ENCODE data around the gene MTMR3. TPM values are rescaled to one million over a fixed set of nuclear protein-coding genes. Genes with fewer than 3 reads are reported as not detected.

The MTMR3 gene
- total RNA-seq, 1 experiment from 2014 or later, result 27.3 TPM

- H3K4me3 Mint-ChIP-seq (ENCODE audit: unreplicated experiment), result peak overlapping the region; percentile 1
- intact Hi-C loops (cut with micrococcal nuclease; ENCODE audit: unreplicated experiment), result loop anchor here (1.0 to 2.0 kb wide), 2 partner anchors 8 to 15 kb away; no protein-coding TSS in a partner anchor
- H3K27me3 ChIP-seq (replicated peaks; ENCODE audit: control insufficient read depth, insufficient read depth, low read length), result no peaks in the 10 kb centered on the region
- H3K9me3 ChIP-seq, result peaks cover 21% of the 10 kb centered on the region
- peak in 1 of 2 experiments; percentile 29 for DNase-seq
- POLR2A ChIA-PET, result no interaction called here
- CTCF ChIA-PET, result no interaction called here
- H3K4me1 ChIP-seq, result peaks cover 21% of the 10 kb centered on the region
- peaks cover 26% of the 10 kb centered on the region for H3K9me3 Mint-ChIP-seq (ENCODE audit: unreplicated experiment)
- H3K36me3 ChIP-seq (ENCODE audit: control insufficient read depth, insufficient read depth, low read length), result no peaks in the 10 kb centered on the region
- TF ChIP-seq, protein P1, sequence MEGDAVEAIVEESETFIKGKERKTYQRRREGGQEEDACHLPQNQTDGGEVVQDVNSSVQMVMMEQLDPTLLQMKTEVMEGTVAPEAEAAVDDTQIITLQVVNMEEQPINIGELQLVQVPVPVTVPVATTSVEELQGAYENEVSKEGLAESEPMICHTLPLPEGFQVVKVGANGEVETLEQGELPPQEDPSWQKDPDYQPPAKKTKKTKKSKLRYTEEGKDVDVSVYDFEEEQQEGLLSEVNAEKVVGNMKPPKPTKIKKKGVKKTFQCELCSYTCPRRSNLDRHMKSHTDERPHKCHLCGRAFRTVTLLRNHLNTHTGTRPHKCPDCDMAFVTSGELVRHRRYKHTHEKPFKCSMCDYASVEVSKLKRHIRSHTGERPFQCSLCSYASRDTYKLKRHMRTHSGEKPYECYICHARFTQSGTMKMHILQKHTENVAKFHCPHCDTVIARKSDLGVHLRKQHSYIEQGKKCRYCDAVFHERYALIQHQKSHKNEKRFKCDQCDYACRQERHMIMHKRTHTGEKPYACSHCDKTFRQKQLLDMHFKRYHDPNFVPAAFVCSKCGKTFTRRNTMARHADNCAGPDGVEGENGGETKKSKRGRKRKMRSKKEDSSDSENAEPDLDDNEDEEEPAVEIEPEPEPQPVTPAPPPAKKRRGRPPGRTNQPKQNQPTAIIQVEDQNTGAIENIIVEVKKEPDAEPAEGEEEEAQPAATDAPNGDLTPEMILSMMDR (IDR thresholded peaks at IDR 0.05; ENCODE audit: insufficient read depth in 1 of 2, low read depth in 1 of 2, low read length in 1 of 2, severe bottlenecking in 1 of 2, unreplicated experiment in 1 of 2), result no peak
- peaks cover 30% of the 10 kb centered on the region for H3K4me1 Mint-ChIP-seq (ENCODE audit: low read depth, unreplicated experiment)
- no peak overlapping the region for H3K4me3 ChIP-seq (ENCODE audit: low read depth, low read length)
- BruUV-seq (replicated peaks), result no TSS peak
- H3K36me3 Mint-ChIP-seq (ENCODE audit: insufficient read depth, unreplicated experiment), result no peaks in the 10 kb centered on the region
- peak overlapping the region; percentile 36 for H3K27ac Mint-ChIP-seq (ENCODE audit: unreplicated experiment)
- H3K27me3 Mint-ChIP-seq (ENCODE audit: insufficient read depth, unreplicated experiment), result no peaks in the 10 kb centered on the region
Observed at GRCh38 chr22:30062259-30062658, 179.3 kb downstream of the MTMR3 start.

DNA sequence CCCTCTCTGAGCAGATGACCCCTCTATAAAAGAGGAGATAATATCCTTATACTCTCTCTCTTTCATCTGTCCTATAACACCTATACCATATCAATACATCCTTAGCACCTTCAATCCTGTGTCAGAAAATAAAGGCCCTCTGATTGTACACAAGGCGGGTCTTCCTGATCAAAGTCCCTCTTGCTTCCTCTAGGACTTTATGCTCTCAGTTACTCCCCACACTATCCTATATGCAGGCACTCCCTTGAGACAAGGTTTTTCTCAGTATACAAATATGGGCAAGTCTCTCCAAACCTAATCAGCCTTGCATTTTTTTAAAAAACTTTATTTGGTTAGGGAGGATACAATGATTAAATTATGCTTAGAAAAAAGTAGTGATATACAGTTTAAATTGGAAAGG, 180.0 kb downstream of the MTMR3 start:
- H3K36me3 ChIP-seq (ENCODE audit: control insufficient read depth, insufficient read depth, low read length), result no peaks in the 10 kb centered on the region
- no peak overlapping the region for H3K4me3 Mint-ChIP-seq (ENCODE audit: unreplicated experiment)
- intact Hi-C loops (cut with micrococcal nuclease; ENCODE audit: unreplicated experiment), result loop anchor here (1.0 to 2.0 kb wide), 2 partner anchors 9 to 14 kb away; no protein-coding TSS in a partner anchor
- DNase-seq, result no peak
- BruUV-seq (replicated peaks), result no TSS peak
- H3K4me1 Mint-ChIP-seq (ENCODE audit: low read depth, unreplicated experiment), result peaks cover 30% of the 10 kb centered on the region
- peaks cover 16% of the 10 kb centered on the region; the same call in 1 of the 2 replicates for H3K9me3 ChIP-seq
- TF ChIP-seq, protein P1 (IDR thresholded peaks at IDR 0.05; ENCODE audit: insufficient read depth in 1 of 2, low read depth in 1 of 2, low read length in 1 of 2, severe bottlenecking in 1 of 2, unreplicated experiment in 1 of 2), result no peak
- ChIA-PET CTCF (no interaction called here), POLR2A (no interaction called here)
- peaks cover 26% of the 10 kb centered on the region for H3K9me3 Mint-ChIP-seq (ENCODE audit: unreplicated experiment)
- H3K27me3 Mint-ChIP-seq (ENCODE audit: insufficient read depth, unreplicated experiment), result no peaks in the 10 kb centered on the region
- H3K4me1 ChIP-seq, result peaks cover 21% of the 10 kb centered on the region
- peak overlapping the region; percentile 36 for H3K27ac Mint-ChIP-seq (ENCODE audit: unreplicated experiment)
- no peaks in the 10 kb centered on the region for H3K27me3 ChIP-seq (replicated peaks; ENCODE audit: control insufficient read depth, insufficient read depth, low read length)
- H3K4me3 ChIP-seq (ENCODE audit: low read depth, low read length), result no peak overlapping the region
- H3K36me3 Mint-ChIP-seq (ENCODE audit: insufficient read depth, unreplicated experiment), result no peaks in the 10 kb centered on the region

- Mint-ChIP-seq H3K36me3 (ENCODE audit: insufficient read depth, unreplicated experiment) (no peaks in the 10 kb centered on the region), H3K27ac (ENCODE audit: unreplicated experiment) (no peak overlapping the region), H3K4me3 (ENCODE audit: unreplicated experiment) (no peak overlapping the region), H3K4me1 (ENCODE audit: low read depth, unreplicated experiment) (peaks cover 23% of the 10 kb centered on the region), H3K27me3 (ENCODE audit: insufficient read depth, unreplicated experiment) (no peaks in the 10 kb centered on the region), H3K9me3 (ENCODE audit: unreplicated experiment) (peaks cover 16% of the 10 kb centered on the region)
- Histone ChIP-seq H3K4me1 (peaks cover 21% of the 10 kb centered on the region), H3K27me3 (replicated peaks; ENCODE audit: control insufficient read depth, insufficient read depth, low read length) (no peaks in the 10 kb centered on the region), H3K36me3 (ENCODE audit: control insufficient read depth, insufficient read depth, low read length) (no peaks in the 10 kb centered on the region), H3K4me3 (ENCODE audit: low read depth, low read length) (no peak overlapping the region), H3K9me3 (peaks cover 8% of the 10 kb centered on the region; the same call in 1 of the 2 replicates)
- POLR2A ChIA-PET, result no interaction called here
- CTCF ChIA-PET, result no interaction called here
- TF ChIP-seq, protein P1 (IDR thresholded peaks at IDR 0.05; ENCODE audit: insufficient read depth in 1 of 2, low read depth in 1 of 2, low read length in 1 of 2, severe bottlenecking in 1 of 2, unreplicated experiment in 1 of 2), result no peak
- no TSS peak for BruUV-seq (replicated peaks)
- intact Hi-C loops (cut with micrococcal nuclease; ENCODE audit: unreplicated experiment), result no loop called here
- no peak for DNase-seq
Observed at GRCh38 chr22:30064172-30064571, 181.2 kb downstream of the MTMR3 start.

All from Caco-2 (cell line).